Endothelial cell of umbilical vein (primary cell): ENCODE results near the gene FAM181A.

Experiments used
- EZH2 ChIP-seq: IDR thresholded peaks from 2 replicates; pipeline ENCODE4 v1.6.1; 2012; ENCODE audit warnings: borderline replicate concordance, low read depth, mild to moderate bottlenecking, moderate library complexity, low read length, inconsistent platforms; ENCODE audit not compliant: severe bottlenecking
- JUN ChIP-seq: IDR thresholded peaks from 2 replicates; pipeline ENCODE4 v1.6.1; 2011; ENCODE audit warnings: borderline replicate concordance, low read depth; ENCODE audit not compliant: insufficient read length, insufficient read depth
- POLR2A ChIP-seq: IDR thresholded peaks from 2 replicates; pipeline ENCODE4 v1.6.1; 2012; ENCODE audit warnings: low read depth, mild to moderate bottlenecking, control low read depth, low read length
- POLR2AphosphoS5 ChIP-seq: IDR thresholded peaks from 2 replicates; pipeline ENCODE4 v1.6.1; 2012; ENCODE audit warnings: low read depth, mild to moderate bottlenecking, control low read depth, low read length, moderate library complexity; ENCODE audit not compliant: insufficient read depth
- TF ChIP-seq, protein P1 (sequence below), 2 donors: IDR thresholded peaks; 1 replicate in 1 of 2; 2 replicates in 1 of 2; pipeline ENCODE4 v1.5.1; 2011; ENCODE audit warnings: low read length in 2 of 2, mild to moderate bottlenecking in 2 of 2, moderate library complexity in 2 of 2, control low read depth in 1 of 2, inconsistent platforms in 1 of 2, low read depth in 1 of 2; ENCODE audit not compliant: insufficient read depth in 1 of 2; ENCODE audit errors: extremely low read depth in 1 of 2

DNA sequence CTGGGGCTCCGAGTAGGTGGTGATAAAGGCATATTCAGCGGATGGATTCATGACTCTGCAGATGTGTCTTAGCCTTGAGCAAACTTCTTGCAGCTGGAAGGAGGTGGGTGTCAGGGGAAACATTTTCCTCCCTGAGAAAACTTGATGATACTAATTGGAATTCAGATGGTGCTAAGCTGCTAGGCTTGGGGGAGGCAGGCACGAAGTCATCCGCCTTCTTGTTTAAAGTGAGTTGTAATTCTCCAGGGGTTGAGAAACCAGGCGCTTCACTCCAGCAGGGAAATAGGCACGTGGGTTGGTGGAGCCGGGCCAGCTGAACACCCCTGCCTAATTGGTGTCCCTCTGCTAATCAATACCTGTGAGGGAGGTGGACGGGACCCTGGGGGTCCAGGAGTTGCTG, 48.9 kb upstream of the FAM181A start:
- TF ChIP-seq, protein P1, sequence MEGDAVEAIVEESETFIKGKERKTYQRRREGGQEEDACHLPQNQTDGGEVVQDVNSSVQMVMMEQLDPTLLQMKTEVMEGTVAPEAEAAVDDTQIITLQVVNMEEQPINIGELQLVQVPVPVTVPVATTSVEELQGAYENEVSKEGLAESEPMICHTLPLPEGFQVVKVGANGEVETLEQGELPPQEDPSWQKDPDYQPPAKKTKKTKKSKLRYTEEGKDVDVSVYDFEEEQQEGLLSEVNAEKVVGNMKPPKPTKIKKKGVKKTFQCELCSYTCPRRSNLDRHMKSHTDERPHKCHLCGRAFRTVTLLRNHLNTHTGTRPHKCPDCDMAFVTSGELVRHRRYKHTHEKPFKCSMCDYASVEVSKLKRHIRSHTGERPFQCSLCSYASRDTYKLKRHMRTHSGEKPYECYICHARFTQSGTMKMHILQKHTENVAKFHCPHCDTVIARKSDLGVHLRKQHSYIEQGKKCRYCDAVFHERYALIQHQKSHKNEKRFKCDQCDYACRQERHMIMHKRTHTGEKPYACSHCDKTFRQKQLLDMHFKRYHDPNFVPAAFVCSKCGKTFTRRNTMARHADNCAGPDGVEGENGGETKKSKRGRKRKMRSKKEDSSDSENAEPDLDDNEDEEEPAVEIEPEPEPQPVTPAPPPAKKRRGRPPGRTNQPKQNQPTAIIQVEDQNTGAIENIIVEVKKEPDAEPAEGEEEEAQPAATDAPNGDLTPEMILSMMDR (IDR thresholded peaks at IDR 0.05; ENCODE audit: extremely low read depth in 1 of 2, insufficient read depth in 1 of 2, low read depth in 1 of 2, low read length in 2 of 2) = no peak
- TF ChIP-seq POLR2A (no peak), JUN (no peak), EZH2 (no peak), POLR2AphosphoS5 (no peak)
